ENCODE data around the gene RTN4RL1.

RTN4RL1 gene

DNA sequence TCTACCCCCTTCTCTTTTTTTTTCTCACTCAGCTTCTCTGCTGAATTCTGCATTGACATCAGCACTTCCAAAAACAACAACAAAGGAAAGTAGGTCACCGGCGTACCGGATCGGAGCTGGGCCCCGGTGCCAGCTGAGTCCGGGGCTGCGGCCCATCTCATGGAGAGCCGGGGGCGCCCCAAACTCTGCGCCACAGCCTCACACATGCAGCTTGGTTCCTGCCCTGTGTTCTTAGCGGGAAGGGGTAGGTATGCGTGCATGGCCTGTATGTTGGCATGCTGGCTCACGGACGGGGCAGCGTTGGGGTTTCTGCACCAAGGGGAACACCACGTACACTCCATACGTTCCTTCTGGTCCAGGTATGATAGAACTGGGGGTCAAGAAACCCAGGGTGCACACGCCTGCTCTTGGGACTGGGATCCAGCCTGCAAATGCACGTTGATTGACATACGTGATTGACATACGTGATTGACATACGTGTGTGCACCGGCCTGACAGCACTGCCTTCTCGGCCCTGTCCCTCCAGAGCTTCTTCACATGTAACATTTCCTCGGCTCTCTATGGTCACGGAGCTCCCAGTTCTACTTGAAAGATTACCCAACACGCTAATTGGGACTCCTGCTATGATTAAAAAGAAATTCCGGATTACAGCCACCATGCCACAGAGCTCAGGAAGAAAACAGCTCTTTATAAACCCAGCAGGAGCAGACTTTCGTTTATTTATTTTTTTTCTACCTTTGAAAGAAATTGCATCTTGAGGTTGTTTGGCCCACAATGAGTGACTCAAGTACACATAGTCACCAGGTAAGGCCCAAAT, 106.6 kb downstream of the RTN4RL1 start:
- no peak for DNase-seq (ENCODE audit: low spot score)
- TF ChIP-seq, protein P1, sequence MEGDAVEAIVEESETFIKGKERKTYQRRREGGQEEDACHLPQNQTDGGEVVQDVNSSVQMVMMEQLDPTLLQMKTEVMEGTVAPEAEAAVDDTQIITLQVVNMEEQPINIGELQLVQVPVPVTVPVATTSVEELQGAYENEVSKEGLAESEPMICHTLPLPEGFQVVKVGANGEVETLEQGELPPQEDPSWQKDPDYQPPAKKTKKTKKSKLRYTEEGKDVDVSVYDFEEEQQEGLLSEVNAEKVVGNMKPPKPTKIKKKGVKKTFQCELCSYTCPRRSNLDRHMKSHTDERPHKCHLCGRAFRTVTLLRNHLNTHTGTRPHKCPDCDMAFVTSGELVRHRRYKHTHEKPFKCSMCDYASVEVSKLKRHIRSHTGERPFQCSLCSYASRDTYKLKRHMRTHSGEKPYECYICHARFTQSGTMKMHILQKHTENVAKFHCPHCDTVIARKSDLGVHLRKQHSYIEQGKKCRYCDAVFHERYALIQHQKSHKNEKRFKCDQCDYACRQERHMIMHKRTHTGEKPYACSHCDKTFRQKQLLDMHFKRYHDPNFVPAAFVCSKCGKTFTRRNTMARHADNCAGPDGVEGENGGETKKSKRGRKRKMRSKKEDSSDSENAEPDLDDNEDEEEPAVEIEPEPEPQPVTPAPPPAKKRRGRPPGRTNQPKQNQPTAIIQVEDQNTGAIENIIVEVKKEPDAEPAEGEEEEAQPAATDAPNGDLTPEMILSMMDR (IDR thresholded peaks at IDR 0.05; ENCODE audit: borderline replicate concordance, control extremely low read depth, extremely low read depth, insufficient read depth, missing control alignments), result no peak
- in situ Hi-C loops (cut with MboI; ENCODE audit: low sequenced_read_pairs, unreplicated experiment), result no loop called here

DNA sequence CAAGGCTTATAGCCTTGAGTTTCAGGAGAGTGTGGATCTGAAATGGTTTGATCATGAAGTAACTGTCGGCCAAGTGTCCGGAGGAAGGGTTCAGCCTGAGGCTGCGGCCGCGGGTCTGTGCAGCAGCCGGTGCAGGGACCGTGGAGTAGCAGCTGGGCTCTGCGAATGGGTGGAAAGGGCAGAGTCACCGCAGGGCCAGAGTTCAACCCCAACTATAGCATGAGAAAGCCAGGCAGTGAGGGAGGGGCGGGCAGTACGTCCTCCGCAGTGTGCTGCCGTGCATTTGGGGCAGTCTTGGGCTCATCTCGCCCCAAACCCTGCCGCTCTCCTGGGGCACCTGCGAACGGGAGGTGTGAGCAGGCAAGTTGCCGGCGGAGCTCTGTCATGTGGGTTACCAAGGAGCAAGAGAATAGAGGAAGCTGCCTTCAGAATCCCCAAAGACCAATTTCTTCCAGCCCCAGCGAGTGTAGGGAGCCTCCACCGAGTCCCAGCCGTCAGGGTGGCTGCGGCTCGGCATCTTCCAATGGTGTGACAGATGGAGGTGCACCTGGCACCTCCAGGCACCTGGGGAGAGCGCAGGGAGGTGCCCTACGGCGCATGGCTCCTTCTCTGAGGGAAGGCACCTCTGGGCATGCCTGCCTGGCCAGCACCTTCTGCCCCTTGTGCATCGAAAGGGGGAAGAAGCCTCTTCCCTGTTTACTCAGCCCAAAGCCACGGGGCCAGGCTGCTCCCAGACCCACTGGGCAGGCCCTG, 108.0 kb downstream of the RTN4RL1 start:
- TF ChIP-seq, protein P1 (IDR thresholded peaks at IDR 0.05; ENCODE audit: borderline replicate concordance, control extremely low read depth, extremely low read depth, insufficient read depth, missing control alignments), result no peak
- in situ Hi-C loops (cut with MboI; ENCODE audit: low sequenced_read_pairs, unreplicated experiment), result no loop called here
- DNase-seq (ENCODE audit: low spot score), result no peak

DNA sequence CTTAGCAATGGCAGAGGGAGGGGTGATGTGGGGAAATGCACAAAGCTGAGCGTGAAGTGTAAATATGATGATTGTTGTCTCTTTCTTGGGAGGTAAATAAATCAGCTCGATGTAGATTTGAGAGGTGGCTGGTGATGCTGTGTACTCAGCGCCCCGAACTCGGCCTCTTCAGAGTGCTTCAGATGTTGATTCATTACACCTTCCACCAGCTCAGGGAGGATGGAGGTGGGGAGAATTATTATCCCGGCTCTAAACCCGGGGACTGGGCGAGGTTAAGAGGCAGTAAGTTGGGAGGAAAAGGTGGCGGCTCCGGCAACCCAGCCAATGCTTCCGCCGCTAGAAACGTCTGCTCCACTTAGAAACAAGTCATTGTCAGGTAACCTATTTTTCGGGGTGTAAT, 108.8 kb downstream of the RTN4RL1 start:
- DNase-seq (ENCODE audit: low spot score), result no peak
- in situ Hi-C loops (cut with MboI; ENCODE audit: low sequenced_read_pairs, unreplicated experiment), result no loop called here
- TF ChIP-seq, protein P1 (IDR thresholded peaks at IDR 0.05; ENCODE audit: borderline replicate concordance, control extremely low read depth, extremely low read depth, insufficient read depth, missing control alignments), result no peak

DNA sequence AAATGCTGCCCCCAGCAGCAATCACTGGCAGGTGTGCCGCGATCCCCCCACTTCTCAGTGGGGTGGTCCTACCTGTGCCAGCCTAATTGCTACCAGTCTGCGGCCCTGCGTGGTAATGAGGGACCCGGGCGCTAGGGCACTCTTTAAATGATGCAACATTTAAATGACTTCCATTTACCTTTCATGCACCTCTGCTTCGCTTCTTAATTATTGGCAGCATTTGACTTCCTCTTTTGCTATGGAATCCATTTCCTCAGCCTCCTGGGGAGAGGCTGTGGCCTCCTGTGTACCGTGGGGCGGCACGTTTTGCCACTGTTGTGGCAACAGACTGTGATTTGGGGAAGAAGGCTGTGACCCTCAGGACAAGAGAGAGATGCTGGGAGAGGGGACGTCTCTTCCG, 109.2 kb downstream of the RTN4RL1 start:
- in situ Hi-C loops (cut with MboI; ENCODE audit: low sequenced_read_pairs, unreplicated experiment), result no loop called here
- no peak for DNase-seq (ENCODE audit: low spot score)
- TF ChIP-seq, protein P1 (IDR thresholded peaks at IDR 0.05; ENCODE audit: borderline replicate concordance, control extremely low read depth, extremely low read depth, insufficient read depth, missing control alignments), result no peak

DNA sequence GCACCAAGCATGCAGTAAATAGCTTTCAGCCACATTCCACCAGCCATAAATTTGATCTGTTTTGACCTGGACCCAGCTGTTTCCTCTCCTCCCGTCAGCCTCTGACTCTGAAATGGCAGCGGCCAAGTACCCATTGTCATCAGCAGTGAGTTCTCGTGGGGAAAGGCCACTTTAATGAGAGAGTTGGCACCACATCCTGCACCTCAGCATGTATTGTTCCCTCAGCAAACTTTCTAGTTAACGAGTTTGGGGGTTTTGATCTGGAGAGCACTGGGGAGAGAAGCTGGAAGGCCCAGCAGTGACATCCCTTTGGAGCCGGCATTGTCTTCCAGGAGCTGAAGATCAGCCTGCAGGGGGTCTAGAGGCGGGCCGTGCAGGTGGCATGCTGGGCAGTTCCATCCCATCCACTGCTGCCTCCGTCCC, 110.5 kb downstream of the RTN4RL1 start:
- DNase-seq (ENCODE audit: low spot score), result no peak
- in situ Hi-C loops (cut with MboI; ENCODE audit: low sequenced_read_pairs, unreplicated experiment), result no loop called here
- TF ChIP-seq, protein P1 (IDR thresholded peaks at IDR 0.05; ENCODE audit: borderline replicate concordance, control extremely low read depth, extremely low read depth, insufficient read depth, missing control alignments), result no peak

DNA sequence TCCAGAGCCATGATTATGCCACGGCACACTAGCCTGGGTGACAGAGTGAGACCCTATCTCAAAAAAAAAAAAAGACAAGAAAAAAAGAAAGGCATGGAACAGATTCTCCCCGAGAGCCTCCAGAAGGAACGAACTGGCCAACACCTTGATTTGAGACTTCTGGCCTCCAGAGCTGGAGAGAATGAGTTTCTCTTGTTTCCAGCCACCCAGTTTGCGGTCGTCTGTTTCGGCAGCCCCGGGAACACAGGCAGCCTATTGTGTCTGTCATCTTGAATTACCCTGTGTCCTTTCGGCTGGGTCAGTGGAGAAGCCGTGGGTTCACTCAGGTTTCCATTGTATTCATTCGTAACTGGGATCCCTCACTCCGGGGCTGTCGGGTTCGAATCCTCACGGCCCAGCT, 111.4 kb downstream of the RTN4RL1 start:
- TF ChIP-seq, protein P1 (IDR thresholded peaks at IDR 0.05; ENCODE audit: borderline replicate concordance, control extremely low read depth, extremely low read depth, insufficient read depth, missing control alignments), result no peak
- DNase-seq (ENCODE audit: low spot score), result no peak
- in situ Hi-C loops (cut with MboI; ENCODE audit: low sequenced_read_pairs, unreplicated experiment), result no loop called here

Data from GM13976 (cell line).